Measurements from ENCODE around the gene VDR.

Gene VDR

DNA sequence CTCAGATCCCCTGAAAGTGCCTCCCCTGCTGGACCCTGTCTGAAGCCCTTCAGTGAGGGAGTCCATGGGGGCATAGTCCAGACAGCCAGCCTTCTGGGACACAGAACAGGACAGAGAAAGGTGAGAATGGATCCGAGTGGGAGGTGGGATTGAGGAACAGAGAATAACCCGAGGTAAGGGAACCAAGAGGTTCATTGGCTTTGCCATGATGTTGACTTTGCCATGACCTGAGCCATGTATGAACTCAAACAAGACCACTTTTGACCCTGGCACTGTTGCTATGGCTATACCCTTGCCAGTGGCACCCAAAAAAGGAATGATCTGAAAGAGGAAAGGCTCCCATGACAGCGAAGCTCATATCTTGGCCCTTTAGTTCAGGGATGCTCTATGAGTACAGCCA, 22.6 kb upstream of the VDR start:
- no peak for DNase-seq

DNA sequence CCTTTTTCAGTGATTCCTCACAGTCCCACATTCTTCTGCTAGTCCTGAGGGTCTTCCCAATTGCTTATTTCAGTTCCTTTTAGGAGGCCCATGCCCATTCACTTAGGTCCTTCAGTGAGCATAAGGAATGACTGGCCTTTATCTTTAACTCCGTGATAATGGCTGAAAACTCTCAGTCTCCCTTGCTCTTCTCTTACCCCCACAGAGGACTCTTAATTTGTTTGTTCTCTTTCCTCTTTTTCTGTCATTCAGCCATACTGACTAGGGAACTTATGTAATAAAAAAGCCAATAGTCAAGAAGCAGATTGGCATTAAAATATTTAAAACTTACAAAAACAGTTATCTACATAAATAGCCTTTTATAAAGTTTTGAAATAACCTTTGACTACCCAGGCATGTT, 17.1 kb upstream of the VDR start:
- no peak for DNase-seq

DNA sequence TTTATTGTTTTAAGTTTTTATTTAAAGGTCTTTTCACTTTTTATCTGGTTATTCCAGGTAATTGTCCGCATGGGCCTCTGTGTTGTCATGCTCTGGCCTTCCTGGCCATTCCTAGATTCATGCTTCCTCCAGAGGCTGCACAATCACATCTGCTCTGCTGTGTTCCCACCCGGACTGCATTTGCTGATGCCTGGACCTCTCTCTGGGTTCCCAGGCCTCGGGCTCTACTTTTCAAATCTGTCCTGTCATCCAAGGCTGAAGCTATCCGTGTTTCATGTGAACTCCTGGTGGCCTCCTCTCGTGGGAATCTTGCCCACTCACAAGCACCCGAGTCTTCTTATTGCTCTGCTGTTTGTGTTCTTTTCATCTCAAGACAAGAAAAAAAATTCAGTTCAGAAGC, 16.1 kb upstream of the VDR start:
- DNase-seq, result no peak

DNA sequence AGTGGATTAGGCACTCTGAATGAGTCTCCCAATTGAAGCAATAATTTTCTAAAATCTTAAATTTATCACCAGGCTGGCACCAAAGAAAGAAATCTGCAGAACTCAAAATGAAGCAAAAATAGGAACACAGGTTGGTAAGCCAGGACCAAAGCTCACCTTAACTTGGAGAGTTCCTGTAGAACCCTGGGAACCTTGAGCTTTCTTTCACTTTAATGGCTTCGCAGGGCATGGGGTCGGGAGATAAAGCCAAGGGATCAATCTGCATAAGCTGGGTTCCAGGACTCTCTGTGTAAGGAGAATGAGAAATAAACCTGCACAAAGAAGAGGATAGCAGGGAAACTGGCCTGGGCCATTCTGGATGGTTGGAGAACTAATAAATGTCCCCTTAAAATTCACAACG, 8.3 kb upstream of the VDR start:
- DNase-seq, result no peak

- no peak for DNase-seq
These were observed 7.8 kb upstream of the VDR start for GRCh38 chr12:47912556-47912955.

DNA sequence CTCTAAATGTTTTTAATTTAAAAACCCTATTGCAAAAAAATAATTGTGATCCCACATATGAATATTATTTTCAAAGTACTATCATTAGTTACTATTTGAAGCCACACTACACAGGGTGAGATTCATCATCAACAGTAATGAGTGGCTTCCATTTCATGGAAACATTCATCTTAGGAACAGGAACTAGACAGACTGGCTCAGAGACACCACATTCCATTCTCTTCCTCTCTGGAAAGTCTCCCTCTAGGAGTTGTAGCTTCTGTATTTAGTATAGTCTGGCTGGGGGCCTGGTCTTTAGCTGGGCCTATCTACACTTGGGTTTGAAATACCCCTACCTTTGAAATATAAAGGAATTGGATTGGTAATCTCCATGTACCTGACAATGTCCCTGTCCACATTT, 6.2 kb upstream of the VDR start:
- no peak for DNase-seq

- DNase-seq, result no peak
These were observed 5.7 kb upstream of the VDR start for GRCh38 chr12:47910486-47910885.

DNA sequence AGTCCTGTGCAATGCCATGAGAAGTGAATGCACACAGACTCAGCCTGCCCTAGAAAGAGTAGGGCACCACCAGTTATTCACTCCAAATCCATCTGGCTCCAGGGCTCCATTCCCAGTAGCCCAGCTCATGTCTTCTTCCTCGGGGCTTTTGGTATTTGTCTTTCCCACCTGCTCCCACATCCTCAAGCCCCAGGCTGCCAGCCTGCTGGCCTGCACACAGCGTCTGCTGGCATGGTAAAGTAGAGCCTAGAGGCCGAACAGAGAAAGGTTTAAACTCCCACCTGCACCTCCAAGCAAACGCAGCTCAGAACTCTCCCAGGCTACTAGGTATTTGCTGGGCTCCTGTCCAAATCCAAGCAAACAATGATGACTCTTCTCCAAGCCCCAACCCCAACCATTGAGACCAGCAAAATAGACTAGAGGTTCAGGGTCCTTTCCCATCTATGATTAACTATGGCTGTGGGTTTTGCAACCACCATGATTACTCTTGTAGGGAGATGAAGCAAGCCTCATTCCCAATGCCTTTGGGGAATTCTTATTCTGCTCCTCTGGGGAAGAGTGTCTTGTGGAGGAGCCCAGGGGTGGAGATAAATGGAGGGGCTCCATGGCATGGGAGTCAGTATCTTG, 5.2 kb upstream of the VDR start:
- no peak for DNase-seq

GRCh38 chr12:47908738-47909137, 3.9 kb upstream of the VDR start:
- DNase-seq, result no peak

- DNase-seq, result no peak
These were observed 3.2 kb upstream of the VDR start for GRCh38 chr12:47907851-47908454.

DNA sequence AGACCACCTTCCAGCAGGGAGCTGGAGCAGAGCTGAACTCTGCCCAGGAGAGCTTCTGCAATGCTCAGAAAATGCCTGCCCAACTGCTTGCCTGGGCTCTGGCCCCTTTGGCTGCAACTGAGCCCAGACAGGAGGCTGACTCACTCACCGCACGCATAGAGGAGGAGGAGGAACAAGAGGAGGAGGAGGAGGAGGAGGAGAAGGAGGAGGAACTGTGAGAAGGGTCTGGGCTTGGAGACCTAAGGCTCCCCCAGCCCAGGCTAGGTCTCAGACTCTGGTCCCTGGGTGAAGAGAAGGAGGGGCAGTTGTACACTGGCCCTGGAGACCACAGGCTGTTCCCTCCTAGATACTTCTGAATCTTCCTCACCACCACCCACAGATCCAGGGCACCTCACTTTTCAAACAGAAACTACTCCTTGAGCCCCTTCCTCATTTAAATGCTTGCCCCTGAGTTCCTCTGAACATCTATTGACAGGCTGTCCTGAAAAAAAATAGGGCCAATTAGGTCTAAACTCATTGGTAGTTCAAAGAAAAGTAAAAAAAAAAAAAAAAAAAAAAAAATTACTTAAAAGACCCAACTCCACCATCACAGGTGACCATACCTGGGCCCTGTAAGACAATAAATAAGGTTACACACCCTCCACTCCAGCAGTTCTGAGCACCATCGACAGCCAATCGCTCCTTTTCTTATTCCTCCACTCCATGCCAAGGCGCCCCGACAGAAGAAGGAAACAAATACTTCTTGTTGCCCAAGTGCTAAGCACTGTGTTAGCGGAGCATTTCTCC, 674 bp downstream of the VDR start:
- peak; percentile 34 for DNase-seq

DNA sequence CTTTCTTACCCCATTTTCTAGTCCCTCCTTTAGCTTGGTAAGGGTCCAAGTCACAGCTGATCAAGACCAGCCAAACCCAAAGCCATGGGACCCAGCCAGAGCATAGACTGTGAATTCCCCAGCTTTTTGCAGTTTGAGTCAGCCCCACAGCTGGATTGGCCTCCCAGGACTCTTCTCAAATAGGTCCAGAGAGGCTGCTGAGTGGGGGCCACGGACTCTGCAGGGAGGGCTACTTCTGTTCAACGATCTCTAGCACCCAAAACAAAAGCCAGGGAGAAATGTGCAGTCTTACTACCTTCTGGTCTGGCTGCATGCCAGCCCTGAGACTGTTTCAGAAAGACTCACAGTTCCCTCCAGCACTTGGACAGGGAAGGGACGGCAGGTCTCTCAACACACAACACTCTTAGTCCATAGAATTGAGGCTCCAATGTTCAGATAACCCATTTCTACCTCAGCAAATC, 1.6 kb downstream of the VDR start:
- no peak for DNase-seq

DNA sequence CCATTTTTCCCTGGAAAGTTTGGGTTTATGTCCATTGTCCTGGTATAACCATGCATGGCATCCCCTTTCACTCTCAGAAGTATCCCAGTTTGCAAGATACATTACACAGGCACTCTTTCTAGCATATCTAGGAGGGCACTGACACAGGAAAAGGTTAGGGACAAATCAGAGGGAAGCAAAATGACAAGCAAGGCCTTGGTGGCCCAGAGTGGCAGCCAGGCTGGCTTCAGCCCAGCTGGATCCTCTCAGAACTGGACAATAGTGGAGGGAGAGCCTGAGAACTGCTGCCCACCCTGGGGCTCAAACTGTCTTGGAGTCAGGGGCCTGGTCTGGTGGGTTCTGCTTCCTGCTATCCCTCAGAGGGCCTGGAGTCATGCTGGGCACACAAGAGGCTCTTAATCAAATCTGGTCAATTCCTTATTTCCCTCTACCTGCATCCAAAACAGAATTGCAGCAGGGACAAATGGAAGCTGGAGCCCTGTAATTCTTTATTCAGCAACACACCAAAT, 2.6 kb downstream of the VDR start:
- DNase-seq, result no peak

DNA sequence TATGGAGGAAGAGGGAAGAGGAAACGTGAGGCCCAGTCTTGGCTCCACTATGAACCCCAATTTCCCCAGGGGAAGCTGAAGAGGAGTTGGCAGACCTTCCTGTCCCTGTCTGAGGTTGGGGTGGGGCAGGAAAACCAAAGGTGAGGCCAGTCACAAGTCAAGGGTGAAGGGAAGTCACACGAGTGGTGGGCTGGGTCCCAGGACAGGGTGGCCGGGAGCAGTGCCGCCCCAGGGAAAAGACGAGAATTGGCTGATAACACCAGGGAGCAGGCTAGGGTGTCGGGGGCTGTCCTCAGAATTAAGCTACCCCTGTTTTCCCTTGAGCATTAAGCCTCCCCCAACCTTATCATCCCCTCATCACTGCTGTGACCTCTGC, 3.1 kb downstream of the VDR start:
- no peak for DNase-seq

DNA sequence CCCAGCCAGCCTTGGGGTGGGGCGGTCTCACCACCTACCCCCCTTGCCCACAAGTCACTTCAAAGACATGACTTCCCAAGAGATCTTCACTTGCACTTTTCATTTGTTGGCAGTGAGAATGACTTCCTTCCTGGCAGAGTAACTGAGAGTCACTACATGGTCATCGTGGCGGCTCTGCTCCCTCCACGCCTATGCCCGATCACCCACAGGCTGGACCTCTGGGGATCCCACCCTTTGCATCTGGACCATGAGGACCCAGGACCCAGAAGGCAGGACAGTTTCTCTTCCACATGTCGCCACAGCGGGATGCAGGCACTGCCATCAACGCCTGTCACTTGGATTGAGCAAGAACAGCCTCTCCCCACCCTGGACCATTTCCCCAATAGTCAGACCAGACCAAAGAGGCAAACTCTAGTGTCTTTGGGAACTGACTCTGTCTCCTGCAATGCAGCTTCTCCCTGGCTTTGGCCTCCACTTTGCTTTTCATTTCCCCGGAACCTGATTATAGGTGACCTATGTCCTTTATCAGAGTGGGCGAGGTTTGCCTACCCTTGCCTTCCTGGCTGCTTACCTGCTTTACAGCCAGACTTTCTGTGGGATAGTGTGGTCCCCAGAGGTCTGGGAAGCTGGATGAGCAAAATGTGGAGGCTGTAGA, 3.6 kb downstream of the VDR start:
- peak; percentile 9 for DNase-seq

DNA sequence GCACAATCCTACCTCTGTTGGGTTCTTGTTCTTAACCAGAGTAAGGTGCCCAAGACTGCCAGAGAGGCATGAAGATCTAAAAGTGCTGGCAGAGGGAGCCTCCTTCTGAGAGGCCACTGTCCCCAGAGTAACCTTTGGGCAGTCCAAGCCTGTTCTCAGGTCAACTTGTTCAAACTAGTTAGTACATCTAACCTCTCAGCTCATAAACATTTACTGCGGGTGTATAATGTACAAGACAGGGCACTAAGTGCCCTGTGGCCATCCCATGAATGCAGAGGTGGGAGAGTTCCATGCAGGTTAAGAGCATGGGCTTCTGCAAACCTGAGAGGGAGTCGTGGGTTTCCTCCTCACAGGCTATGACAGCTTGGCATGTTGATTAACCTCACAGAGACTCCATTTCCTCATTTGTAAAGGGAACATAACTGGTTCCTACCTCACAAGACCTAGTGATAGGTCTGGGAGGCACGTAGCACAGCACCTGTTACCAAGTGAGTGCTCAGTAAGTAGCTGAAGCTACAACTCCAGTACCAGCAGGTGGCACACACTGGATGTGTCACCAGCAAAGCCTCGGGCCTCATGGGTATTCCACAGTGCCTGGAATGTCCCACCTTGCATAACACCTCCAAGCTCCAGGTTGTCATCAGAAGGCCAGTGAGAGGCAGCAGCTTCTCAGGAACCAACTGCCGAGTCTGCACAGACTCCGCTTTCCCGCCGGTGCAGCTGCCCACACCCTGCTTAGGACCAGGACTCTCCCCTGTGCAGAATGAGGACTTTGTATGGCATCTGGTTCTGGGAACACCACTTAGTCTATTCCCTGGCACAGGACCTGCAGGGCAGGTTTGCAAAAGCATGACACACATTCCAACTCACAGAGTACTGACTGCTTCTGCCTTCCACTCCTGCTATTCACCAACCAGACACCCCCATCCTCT, 4.4 kb downstream of the VDR start:
- DNase-seq, result no peak

- DNase-seq, result no peak
These were observed 5.3 kb downstream of the VDR start for GRCh38 chr12:47899466-47899865.

GRCh38 chr12:47896633-47897032, 8.2 kb downstream of the VDR start:
- no peak for DNase-seq

DNA sequence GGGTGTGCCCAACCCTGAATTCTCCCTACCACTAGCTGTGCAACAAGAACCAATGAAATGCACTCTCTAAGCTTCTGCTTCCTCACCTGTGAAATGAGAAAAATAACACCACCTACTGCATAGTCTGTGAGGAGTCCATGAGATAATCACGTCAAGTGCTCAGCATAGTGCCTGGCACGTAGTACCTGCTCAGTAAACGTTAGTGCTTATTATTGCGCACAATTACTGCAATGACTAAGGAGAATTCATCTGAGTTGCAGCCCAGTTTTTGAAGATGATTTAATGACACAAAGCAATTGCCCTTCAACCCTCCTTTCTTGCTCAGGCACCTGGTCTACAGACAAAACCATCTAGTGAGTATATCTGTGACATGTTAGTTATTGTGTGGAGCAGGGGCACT, 8.8 kb downstream of the VDR start:
- no peak for DNase-seq

DNA sequence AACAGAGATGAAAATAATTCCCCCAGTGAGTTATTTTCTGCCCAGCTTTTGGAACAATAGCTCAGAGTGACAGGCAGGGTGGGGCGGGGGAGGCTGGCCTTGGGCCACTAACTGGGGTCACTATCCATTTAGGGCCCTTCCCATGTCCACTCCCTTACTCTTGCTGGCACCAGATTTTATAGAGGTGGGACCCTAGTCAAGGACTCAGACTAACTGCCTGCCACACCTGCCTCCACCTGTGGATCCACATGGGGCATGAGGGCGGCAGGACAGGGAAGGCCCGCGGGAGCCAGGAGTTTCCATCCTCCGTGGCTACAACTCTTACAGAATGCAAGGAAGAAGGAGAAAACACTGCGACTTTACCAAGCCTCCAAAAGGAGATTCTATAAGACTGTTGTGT, 10.1 kb downstream of the VDR start:
- DNase-seq, result no peak

DNA sequence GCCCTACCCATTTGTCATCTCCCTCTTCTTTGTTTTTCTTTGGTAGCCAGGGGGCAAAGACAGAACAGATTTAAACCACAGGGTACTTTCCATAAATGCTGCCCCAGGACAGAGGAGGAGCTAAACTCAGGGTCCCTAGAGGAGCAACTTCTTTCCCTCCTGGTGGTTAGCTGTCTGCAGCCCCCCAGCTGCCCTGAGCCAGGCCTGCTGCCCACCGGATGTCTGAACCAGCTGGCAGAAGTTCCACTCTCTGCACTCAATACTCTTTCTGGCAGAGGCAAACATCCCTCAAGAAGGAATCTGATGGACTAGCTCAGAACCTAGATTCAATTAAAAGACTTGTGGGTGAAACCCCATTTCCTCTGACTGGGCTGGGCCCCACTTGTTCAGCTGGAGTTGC, 10.7 kb downstream of the VDR start:
- no peak for DNase-seq

GRCh38 chr12:47892819-47893218, 12.0 kb downstream of the VDR start:
- no peak for DNase-seq
